Right atrium auricular region (tissue), 2 donors: Measurements from ENCODE around the gene ZBTB21. TPM values are rescaled to one million over a fixed set of nuclear protein-coding genes. Genes with fewer than 3 reads are reported as not detected.

Source experiments
- DNase-seq: peaks from one replicate; pipeline ENCODE4 v3.0.0-alpha.2; 2019; ENCODE audit warnings: low spot score
- H3K27ac ChIP-seq, 2 donors: fragments of 200-600 bp; sonication (generic); 1 replicate in 1 of 2; 2 replicates in 1 of 2; pipeline ENCODE4 v1.5.1; 2016 to 2019
- H3K27me3 ChIP-seq, 2 donors: fragments of 200-600 bp; sonication (generic); one replicate each; pipeline versions ENCODE4 v1.5.1 to v1.6.0; 2017 to 2019
- H3K36me3 ChIP-seq: fragments of 200-600 bp; sonication (generic); one replicate; pipeline ENCODE4 v1.5.1; 2016
- H3K4me1 ChIP-seq, 2 donors: fragments of 200-600 bp; sonication (generic); one replicate each; pipeline versions ENCODE4 v1.5.1 to v1.6.0; 2017 to 2019
- H3K4me3 ChIP-seq, 2 donors: fragments of 200-600 bp; sonication (generic); 1 replicate in 1 of 2; 2 replicates in 1 of 2; pipeline ENCODE4 v1.5.1; 2017 to 2019; ENCODE audit warnings: mild to moderate bottlenecking in 1 of 2, moderate library complexity in 1 of 2
- H3K9me3 ChIP-seq, 2 donors: fragments of 200-600 bp; sonication (generic); one replicate each; pipeline ENCODE4 v1.5.1; 2019
- total RNA-seq, 2 donors: library from RNA; depleted of rRNA; stranded (reverse); fragments of >200 nt; gene quantifications; one replicate each; pipeline ENCODE4 v1.1.0, GENCODE V29; 2016
- TF ChIP-seq, protein P1 (sequence below), 2 donors: fragments of 200-600 bp; sonication (generic); IDR thresholded peaks; one replicate each; pipeline ENCODE4 v1.5.1; 2019; ENCODE audit warnings: antibody characterized with exemption in 2 of 2

The ZBTB21 gene
- total RNA-seq, 2 donors from 2014 or later, result 5.5 to 10.3 TPM

DNA sequence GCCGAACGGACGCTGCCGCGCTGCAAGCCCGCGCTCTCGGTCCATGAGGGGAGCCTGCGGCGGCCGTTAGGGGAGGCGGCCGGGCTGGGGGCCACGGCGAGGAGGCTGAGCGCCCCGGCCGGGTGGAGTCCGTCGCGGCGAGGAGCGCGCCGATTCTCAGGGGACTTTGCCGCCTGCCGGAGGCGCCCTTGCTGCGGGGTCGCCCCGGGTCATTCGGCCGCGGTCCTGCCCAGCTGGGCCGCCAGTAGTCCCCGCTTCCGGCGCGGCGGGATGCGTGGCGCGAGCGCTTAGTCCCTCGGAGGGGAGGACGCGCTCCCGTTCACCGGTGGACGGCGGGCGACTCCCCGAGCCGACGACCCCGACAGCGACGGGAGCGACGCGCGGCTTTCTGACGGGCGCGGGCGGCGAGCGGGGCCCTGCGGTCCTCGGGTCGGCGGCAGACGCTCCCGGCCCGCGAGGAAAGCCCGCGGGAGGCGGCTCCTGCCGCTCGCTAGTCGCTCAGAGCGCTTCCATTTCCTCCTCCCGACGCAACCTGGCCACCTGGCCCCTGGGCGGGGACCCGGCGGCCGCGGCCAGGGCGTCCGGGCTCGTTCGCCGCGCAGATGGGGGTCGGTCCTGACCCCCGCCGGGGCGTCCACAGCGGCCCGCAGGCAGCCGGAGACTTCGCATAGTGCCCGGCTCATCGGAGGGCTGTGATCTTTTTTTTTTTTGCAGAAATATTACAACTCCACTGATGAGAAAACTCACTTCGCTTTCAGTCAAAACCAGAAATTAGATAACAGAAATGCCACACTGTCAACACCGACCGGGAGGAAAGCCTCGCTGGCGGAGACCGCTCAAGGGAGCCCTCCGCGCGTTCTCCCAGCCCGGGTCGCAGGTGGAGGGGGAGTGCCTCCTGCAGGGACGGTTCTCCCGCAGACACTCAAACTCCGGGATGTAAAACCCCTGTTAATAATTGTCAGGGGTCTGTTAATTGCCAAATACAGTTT lies 641 bp upstream of the ZBTB21 start:
- Histone ChIP-seq H3K9me3 (no peaks in the 10 kb centered on the region), H3K36me3 (no peaks in the 10 kb centered on the region), H3K27me3 (no peaks in the 10 kb centered on the region), H3K4me3 (peak overlapping the region; percentile 77 to 88), H3K27ac (peak overlapping the region; percentile 97 to 99), H3K4me1 (peaks cover 0 to 10% of the 10 kb centered on the region in 2 donors)
- no peak for DNase-seq
- TF ChIP-seq, protein P1, sequence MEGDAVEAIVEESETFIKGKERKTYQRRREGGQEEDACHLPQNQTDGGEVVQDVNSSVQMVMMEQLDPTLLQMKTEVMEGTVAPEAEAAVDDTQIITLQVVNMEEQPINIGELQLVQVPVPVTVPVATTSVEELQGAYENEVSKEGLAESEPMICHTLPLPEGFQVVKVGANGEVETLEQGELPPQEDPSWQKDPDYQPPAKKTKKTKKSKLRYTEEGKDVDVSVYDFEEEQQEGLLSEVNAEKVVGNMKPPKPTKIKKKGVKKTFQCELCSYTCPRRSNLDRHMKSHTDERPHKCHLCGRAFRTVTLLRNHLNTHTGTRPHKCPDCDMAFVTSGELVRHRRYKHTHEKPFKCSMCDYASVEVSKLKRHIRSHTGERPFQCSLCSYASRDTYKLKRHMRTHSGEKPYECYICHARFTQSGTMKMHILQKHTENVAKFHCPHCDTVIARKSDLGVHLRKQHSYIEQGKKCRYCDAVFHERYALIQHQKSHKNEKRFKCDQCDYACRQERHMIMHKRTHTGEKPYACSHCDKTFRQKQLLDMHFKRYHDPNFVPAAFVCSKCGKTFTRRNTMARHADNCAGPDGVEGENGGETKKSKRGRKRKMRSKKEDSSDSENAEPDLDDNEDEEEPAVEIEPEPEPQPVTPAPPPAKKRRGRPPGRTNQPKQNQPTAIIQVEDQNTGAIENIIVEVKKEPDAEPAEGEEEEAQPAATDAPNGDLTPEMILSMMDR (IDR thresholded peaks at IDR 0.05), result peak in 1 of 2 donors; percentile 34

DNA sequence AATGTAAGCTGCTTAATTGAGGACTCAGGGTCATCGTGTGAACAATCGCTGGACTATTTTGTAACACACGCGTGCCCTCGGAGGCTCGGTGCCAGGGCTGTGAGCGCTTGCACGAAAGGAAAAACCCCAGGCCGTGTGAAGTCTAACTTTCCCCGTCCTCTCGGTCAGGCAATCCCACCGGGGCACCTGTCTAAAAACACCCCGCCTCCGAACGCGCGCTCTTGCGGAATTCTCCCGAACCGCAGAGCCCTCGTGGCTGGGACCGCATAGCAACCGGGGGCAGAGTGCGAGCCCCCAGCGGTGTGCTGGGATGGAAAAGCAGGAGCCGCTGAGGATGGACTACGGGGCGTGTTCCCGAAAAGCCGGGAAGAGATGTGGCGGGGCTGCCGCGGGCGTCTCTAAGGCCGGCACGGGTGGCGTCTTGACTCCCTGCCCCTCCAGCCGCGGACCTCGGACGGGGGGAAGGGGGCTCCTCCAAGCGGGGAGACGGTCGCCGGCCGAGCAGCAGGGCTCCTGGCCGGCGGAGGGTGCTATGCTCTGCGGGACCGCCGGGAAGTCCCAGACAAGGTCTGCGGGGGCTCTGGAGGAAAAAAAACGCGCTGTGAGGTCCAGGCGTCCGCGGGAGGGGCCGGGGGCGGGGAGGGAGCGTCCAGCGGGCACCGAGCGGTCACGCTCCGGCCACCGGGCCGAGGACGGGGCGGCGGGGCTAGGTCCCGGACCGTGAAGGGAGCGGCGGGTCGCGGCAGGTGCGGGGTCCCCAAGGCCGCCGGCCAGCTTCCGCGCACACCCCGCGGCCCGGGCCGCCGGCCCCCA lies 936 bp downstream of the ZBTB21 start:
- no peak for DNase-seq
- Histone ChIP-seq H3K9me3 (no peaks in the 10 kb centered on the region), H3K4me1 (peaks cover 0 to 10% of the 10 kb centered on the region in 2 donors), H3K27me3 (no peaks in the 10 kb centered on the region), H3K36me3 (no peaks in the 10 kb centered on the region), H3K4me3 (peak overlapping the region; percentile 77 to 88), H3K27ac (peak overlapping the region; percentile 97 to 99)
- TF ChIP-seq, protein P1 (IDR thresholded peaks at IDR 0.05), result peak; percentile 19 to 47

DNA sequence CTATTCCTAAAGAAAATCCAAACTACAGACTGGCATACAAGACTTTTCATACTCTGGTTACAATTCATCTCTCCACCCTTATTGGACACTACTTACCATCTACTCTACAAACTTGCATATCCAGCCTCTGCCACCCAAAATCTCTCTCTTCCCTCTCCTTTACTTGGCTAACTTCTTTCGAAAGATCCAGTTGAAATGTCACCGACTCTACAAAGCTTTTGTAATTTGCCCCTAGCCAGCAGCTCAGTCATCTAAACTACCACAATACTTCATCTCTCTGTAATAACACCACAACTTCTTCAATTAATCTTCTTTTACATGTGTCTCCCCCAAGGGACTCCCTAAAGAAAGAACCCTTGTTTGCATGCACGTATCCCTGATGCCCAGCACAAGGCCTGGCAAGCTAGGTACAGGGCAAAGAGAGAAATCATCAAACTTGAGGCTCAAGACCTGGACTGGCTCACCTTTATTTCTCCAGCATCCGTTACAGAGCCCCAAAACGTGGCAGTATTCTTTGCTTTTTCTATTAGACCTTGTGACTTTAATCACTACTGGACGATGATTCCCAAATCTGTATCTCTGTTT lies 2.7 kb downstream of the ZBTB21 start:
- TF ChIP-seq, protein P1 (IDR thresholded peaks at IDR 0.05), result no peak
- Histone ChIP-seq H3K36me3 (no peaks in the 10 kb centered on the region), H3K27me3 (no peaks in the 10 kb centered on the region), H3K4me3 (no peak overlapping the region), H3K4me1 (peaks cover 0 to 10% of the 10 kb centered on the region in 2 donors), H3K27ac (no peak overlapping the region), H3K9me3 (no peaks in the 10 kb centered on the region)
- DNase-seq, result no peak

DNA sequence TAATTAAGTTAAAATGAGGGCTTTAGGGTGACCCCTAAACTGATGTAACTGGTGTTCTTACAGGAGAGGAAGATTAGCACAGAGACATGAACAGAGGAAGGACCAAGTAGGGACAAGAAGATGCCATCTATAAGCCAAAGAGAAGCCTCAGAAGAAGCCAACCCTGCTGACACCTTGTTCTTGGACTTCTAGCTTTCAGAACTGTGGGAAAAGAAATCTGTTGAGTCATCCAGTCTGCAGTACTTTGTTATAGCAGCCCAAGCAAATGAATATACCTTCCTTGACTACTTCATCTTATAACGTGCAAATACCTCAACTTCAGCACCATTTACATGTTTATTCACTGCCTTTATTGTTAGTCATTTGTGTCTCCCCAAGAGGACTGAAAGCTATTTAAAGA lies 3.4 kb downstream of the ZBTB21 start:
- TF ChIP-seq, protein P1 (IDR thresholded peaks at IDR 0.05), result no peak
- H3K36me3 ChIP-seq, result no peaks in the 10 kb centered on the region
- no peaks in the 10 kb centered on the region for H3K27me3 ChIP-seq
- no peak overlapping the region for H3K4me3 ChIP-seq
- peaks cover 0 to 10% of the 10 kb centered on the region in 2 donors for H3K4me1 ChIP-seq
- no peak for DNase-seq
- no peaks in the 10 kb centered on the region for H3K9me3 ChIP-seq
- H3K27ac ChIP-seq, result no peak overlapping the region

DNA sequence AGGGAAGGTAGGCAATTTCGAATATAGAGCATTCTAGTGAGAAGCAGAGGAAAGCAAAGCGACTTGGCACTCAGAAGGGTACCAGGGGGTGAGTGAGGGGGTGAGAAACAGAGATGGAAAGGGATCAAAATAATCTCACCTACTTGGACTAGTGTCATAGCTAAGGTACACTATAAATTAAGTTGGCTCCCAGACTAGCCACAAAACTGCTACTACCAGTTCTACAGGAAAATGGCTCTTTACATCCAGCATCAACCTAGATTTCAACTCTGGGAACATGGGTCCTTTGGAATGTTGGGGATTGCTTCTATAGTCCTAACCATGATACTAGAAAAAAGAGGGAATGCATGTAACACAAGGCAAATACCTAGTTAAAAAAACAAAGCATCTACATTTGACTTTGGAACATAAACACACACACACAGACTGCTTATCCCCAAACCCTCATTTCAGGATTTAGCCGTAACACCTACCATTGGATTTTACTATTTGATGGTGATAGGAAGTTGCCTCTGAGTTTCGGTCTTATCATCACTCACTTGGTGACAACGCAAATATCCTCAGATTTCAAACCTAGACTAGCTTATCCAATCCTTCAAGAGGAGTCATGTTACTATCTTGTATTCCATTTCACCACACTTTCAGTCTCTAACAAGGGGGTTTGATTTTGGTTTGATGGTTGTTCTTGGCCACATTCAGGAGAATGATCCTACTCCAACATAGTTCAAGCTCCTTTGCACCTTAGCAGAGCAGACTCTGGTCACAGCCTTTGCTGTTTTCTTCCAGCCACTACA lies 5.6 kb downstream of the ZBTB21 start:
- no peaks in the 10 kb centered on the region for H3K27me3 ChIP-seq
- DNase-seq, result no peak
- no peaks in the 10 kb centered on the region for H3K36me3 ChIP-seq
- no peak overlapping the region for H3K27ac ChIP-seq
- TF ChIP-seq, protein P1 (IDR thresholded peaks at IDR 0.05), result no peak
- H3K4me3 ChIP-seq, result no peak overlapping the region
- H3K9me3 ChIP-seq, result no peaks in the 10 kb centered on the region
- H3K4me1 ChIP-seq, result peaks cover 0 to 7% of the 10 kb centered on the region in 2 donors
